HG02798 (cell line): ENCODE measurements around the gene SAMM50.
A peak's percentile ranks its signal among the peaks of the same experiment; 100 is the strongest.
"Not testable (repeated sequence)": the region's sequence is repeated elsewhere in the genome, so short reads cannot be mapped to it uniquely, and the experiment has no call there.

Source experiments
- ATAC-seq: cut with Tn5 transposase; IDR thresholded peaks from one replicate; pipeline ENCODE4 v1.9.1; 2021; ENCODE audit warnings: mild to moderate bottlenecking; ENCODE audit not compliant: unreplicated experiment, poor library complexity

SAMM50 gene

DNA sequence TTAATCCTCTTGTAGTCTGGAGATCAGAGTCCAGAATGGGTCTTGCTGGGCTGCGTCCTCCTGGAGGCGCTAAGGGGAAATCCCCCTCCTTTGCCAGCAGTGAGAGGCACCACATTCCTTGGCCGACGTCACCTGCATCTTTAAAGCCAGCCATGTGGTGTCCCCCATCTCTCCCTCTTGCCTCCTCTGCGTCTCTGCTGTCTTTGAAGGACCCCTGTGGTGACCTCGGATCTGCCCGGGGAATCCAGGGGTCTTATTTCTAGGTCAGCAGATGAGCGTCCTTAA, 41.7 kb downstream of the SAMM50 start:
- no peak for ATAC-seq

DNA sequence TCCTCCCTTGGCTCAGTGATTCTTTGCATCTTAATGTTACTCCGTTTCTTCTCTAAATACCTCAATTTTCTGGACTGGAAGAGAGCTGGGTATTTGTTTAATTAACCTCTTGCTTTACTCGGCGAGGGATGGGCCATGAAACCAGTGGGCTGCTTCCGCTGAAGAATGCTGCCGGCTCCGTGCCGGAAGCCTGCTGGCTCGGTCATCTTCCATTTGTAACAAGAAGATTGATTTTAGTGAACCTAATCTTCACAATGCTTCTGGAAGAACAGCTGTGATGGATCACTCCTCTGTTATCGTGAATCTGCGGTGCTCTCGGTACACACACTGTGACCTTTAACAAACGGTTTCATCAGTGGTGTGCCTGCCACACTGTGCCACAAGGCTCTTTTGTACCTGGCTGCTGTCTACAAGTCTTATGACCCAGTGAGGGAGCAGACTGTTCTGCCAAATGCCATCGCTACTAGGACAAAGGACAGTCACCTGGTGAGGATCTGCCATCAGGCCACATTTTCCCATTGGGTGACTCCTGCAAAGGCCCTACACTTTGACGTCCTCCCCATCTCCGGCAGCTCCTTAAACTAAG, 43.5 kb downstream of the SAMM50 start:
- no peak for ATAC-seq

DNA sequence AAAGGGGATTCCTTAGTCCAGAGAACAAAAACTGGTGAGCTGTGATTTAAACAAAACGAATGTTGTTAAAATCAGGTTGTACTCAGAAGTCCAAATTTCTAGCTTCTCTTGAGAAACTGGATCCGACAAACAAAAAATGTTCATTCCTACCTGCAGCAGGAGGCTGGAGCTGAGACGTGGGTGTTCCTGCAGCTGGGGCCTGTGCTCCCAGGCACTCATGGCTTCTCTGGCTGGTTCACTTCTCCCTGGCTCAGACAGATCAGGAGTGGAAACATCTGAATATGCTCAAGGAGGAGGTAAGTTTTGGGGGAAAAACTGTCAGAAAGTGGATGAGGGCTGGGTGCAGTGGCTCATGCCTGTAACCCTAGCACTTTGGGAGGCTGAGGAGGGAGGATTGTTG, 44.1 kb downstream of the SAMM50 start:
- no peak for ATAC-seq

DNA sequence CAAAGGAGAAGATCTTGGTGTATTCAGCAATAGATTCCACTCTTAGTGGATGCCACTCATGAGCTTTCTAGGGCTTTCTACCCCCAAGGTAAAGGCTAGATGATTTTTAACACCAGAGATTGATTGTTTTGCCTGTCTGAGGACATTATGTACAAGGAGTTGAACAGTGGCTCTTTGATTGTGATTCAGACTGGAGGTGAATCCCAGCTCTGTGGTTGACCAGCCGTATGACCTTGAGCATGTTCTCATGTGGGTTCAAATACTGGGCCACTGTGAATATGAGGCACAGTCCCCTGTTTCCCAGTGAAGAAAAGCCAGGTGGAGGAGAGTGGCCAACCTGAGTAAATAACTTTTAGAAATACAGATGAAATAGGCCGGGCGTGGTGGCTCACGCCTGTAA, 44.9 kb downstream of the SAMM50 start:
- ATAC-seq, result no peak

DNA sequence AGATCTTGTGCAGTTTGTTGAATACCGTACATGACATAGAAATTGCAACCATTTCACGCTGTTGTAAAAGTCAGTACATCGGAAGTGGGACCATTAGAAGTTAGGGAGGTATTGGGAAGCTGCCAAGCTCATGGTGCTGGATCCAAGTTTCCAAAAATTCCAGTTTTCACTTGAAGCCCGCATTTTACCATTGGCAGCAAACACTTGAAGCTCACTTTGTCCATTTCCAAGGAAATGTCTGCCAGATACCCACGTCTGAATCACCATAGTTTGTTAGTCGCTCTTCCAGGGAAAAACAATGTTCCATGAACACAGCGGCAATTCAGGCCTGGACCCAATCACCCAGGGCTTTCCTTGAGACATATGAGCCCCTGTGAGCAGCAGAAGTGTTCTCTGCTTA, 46.3 kb downstream of the SAMM50 start:
- no peak for ATAC-seq

DNA sequence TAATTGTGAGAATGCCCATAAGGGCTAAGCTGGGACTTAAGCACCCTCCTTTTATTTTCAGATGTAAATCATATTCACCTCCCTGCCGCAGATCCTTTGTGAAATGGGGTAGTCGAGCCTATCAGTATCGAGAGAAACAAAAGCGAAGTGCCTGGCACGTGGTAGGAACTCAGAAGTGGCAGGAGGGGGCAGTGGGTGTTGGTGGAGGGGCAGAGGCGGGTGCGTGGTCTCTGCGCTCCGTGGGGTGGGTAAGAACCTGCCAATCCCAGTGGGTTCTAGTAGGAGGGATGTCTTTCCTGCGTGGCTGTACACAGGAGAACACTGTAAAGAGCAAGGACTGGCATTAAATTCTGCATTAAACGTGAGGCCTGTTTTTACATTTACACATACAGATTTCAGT, 47.1 kb downstream of the SAMM50 start:
- ATAC-seq, result no peak

DNA sequence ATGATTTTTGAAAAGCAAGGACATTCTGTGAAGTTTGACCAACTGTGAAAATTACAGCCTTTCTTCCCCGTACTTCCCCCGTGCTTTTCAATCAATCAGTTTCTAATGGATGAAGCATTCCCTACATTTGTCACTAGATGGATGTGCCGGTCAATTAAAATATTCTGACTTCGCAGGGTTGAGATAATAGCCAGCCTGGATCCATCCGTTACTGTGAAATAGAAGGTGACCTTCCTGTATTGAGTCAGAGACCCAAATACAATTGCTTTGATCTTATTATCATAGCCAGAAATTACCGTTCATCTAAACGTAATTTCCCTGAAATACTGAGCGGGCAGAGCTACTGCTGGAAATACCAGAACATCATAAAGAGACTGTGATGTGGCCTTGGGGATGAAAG, 47.8 kb downstream of the SAMM50 start:
- no peak for ATAC-seq

DNA sequence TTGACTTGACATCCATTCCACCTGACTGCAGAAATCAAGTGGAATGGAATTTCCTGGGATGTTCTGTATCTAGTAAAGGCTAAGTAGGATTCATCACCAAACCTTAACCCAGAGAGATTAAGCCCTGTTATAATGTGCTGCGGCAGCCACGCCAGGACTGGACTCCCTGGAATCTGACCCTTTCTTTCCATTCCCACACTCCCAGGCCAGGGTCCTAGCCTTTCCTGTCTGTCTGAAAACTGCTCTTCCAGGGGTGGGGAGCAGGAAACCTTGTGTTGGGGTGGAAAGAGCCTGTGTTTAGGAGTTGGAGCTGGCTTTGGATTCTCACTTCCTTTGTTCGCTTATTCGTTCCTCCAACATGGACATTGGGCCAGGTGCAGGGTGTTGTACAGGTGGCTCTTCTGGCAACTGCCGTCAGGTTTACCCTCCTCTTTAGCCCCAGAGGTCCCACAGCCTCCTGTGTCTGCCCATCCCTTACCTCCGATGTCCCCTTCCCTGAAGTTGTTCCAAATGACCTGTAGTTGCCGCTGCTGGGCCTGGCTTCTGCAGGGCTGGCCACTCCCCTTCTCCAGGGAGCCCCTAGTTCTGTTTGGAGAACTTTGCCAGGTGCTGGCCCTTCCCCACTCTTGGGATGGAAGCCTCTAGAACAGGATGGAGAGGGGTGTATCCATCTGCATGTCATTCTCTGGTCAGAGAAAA, 48.3 kb downstream of the SAMM50 start:
- ATAC-seq, result no peak

DNA sequence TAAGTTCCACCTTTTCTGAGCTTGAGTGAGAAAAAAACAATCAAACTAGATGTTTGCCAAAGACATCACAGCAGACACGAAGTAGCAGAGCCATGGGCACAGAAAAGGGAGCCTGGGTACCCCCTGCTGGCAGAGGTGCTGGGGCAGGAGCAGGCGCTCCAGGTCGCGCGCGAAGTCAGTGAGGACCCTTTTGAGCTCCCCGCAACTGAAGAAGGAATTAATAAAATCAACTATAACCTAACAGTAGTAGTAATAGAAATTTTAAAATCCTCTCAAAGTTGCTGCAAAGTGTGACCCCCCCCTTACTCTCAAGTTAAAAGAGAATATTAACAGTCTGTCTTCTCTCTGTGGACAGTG, 48.8 kb downstream of the SAMM50 start:
- no peak for ATAC-seq

DNA sequence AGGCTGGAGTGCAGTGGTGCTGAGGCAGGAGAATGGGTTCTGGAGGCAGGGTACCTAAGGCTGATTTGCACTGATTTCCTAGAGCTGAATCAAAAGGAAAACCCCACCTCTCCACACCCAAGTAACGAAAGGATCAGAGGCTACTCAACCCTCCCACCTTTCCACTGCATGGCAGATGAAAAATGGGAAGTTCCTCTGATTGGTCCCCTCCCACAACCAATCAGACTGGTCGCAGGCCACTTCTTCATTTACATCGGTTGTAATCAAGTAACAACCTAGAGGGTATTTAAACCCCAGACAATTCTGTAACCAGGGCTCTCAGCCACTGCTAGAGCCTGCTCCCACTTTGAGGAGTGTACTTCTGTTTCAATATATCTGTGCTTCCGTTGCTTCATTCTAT, 50.3 kb downstream of the SAMM50 start:
- no peak for ATAC-seq

DNA sequence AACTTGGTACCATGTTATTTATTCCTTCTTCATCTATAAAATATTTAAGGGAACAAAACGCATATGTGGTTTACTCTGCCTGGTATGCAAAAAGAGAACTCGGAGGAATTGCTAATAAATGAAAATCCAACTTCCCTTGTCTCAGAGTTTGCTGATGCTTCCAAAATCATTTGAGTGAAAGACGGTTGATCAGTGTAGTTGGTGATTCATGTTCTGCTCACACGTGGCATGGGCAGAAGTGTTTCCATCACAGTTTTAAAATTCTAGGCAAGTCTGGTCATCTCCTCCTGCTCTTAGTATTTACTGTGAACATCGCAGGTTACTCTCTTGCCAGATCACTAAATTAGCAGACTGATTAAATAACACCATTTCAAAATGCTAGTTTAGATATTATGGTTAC, 56.9 kb downstream of the SAMM50 start:
- no peak for ATAC-seq

DNA sequence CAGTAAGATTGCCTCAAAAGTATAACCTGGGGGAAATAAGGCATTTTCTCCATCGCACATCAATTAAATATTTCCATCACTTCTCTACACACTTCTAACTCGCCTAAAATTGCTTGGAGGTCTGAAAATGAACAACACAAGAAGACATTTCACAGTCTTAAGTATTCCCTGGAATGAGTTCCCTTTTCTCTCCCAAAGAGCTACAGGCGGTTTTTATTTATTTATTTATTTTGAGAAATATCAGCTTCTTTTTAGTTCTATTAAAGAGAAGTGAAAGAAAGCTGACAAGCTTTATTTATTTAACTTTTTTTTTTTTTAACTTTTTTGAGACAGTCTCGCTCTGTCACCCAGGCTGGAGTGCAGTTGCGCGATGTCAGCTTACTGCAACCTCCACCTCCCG, 57.3 kb downstream of the SAMM50 start:
- no peak for ATAC-seq

DNA sequence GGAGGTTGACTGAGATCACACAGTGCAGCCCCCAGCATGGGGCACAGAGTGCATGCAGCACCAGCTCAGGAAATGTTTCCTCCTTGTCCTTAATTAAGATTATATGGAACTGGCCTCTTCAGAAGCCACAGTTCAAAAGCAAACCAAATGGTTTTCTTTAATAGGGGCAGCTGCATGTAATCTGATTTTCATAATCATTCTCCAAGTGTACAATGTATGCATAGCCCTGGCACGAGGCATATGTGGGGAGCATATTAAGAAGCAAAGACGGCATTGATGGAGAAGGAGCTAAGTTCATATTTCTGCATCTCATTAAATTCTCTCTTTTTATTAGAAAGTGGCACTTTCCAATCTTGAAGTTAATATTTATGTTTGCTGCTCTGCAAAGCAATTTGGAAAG, 59.0 kb downstream of the SAMM50 start:
- no peak for ATAC-seq

DNA sequence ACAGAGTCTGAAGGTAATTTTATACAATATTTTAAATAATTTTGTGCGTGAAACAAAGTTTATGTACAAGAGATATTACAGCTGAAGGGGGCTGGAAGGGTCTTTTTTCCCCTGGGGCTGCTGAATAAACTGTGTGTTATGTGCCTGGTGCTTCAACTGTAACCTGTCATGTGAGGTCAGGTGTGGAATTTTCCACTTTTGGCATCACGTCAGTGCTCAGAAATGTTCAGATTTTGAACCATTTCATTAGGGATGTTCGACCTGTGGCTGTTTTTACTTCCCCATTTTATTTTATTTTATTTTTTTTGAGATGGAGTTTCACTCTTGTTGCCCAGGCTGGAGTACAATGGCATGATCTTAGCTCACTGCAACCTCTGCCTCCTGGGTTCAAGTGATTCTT, 61.3 kb downstream of the SAMM50 start:
- not testable (repeated sequence) for ATAC-seq

DNA sequence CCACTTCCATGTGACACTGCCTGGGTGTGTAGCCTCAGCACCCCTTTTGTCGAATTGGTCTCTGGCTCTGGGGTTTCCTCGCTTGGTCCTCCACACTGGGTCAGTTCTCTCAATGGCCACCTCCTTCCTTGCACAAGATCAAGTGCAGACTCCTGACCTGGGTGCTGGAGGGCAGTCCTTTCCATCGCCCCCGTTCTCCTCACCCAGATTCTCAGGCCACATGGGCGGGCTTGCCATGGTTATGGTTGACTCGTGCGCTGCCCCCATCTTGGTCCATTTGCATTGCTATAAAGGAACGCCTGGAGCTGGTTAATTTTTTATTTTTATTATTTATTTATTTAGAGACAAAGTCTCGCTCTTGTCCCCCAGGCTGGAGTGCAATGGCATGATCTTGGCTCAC, 63.4 kb downstream of the SAMM50 start:
- ATAC-seq, result no peak

DNA sequence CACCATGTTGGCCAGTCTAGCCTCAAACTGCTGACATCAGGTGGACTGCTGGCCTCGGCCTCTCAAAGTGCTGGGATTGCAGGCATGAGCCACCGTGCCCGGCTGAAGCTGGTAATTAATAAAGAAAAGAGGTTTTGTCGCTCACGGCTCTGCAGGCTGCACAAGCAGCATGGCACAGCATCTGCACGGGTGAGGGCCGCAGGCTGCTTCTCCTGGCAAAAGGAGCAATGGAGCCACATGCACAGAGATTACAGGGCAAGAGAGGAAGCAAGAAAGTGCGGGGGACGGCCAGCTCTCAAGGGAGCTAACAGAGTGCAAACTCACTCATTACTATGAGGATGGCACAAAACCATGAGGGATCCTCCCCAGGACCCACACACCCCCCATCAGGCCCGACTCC, 64.2 kb downstream of the SAMM50 start:
- no peak for ATAC-seq

DNA sequence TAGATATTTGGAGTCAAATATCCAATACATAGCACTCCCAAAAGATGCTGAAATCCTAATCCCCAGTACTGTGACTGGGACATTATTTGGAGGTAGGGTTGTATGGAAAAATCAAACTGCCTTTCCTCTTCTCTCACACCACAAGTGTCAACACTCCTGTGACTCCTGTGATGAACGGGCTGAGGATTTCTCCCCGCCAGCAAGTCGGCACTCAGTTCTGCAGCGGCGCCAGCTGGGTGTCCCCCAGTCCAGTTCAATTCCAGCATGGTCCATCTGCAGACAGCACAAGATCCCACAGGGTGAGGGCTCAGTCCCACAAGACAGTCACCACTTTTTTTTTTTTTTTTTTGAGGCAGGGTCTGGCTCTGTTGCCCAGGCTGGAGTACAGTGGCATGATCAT, 64.6 kb downstream of the SAMM50 start:
- no peak for ATAC-seq

DNA sequence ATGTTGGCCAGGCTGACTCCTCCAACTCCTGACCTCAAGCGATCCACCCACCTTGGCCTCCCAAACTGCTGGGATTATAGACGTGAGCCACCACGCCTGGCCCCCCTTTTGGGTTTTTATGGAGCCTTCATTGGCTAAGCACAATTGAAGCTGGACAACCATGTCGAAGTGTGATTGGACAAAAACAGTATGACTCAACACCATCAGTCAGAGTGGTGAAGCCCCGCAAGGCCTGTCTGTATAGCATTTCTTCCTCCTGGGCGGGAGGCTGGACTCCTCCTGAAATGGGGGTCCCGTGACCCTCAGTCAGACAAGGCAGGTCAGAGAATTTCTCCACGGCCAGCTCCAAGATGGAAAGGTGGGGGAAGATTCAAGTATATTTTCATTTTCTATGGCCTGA, 65.7 kb downstream of the SAMM50 start:
- ATAC-seq, result no peak

DNA sequence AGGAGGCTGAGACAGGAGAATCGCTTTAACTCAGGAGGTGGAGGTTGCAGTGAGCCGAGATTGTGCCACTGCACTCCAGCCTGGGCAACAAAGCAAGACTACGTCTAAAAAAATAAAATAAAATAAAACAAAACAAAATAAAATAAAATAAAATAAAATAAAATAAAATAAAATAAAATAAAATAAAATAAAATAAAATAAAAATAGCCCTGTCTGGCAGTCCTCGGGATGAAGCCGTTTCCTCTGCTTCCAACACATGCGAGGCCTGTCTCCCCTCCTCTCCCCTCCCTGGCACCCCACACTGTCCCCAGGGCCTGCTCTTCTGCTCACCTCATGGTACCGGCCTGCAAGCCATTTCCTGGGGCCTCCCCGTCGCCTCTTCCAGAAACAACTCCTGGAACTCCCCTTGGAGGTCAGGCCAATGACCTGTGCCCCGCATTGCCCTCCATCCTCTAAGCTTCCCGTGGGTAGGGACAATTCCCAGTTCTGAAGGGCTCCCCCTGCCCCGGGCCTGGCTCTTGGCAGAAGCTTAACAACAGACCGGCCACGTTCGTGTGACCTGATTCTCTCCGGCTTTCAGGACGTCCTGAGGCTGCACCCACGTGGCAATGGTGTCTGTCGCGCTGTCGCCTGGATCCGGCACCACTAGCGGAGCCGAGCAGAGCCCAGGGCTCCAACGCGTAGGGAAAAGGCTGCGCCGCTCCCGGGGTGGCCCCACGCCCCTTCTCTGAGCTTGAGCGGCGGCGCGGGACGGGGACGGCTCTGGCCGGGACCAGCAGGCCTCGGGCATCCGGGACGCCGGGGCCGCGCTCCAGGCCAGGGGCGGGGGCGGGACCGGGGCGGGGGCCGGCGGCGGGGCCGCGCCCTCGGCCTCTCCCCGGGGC, 68.4 kb downstream of the SAMM50 start:
- ATAC-seq, result peak; percentile 26

DNA sequence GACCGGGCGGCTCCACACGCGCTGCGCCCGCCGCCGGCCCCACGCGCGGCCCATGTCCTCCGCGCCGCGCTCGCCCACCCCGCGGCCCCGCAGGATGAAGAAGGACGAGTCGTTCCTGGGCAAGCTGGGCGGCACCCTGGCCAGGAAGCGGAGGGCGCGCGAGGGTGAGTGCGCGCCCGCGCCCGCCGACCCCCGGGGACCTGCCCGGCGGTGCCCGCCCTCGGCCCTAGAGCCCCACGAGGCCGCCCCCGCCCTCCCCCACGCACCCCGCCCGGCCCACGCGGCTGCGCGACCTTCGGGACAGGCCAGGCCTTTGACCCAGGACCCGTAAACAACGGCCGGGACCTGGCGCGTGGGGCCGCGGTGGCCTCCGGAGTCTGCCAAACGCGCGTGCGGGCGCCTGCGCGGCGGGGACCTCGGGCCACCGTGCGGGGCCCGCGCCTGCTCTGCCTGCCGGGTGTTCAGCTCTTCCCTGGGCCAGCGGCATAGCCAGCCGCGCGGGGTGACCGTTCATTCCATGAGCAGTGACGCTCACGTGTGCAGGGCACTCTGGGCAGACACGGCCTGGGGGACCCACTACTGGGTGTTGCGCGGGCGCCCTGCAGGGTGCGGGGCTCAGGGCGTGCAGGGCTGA, 69.2 kb downstream of the SAMM50 start, which contains the start of gene PARVB:
TSS of gene PARVB (plus strand) at position 15 of the 634 bp plus-strand sequence. CDS start at position 53, 38 bp downstream.
- ATAC-seq, result peak; percentile 18
